GM12878 (cell line): ENCODE results near the gene KDM1B. TPM values are rescaled to one million over a fixed set of nuclear protein-coding genes. Genes with fewer than 3 reads are reported as not detected.

Experiments
- ATAC-seq: fragments of 200-7000 bp; cut with Tn5 transposase; 3 replicates; pipeline ENCODE4 v1.9.1; 2020; ENCODE audit warnings: mild to moderate bottlenecking, moderate library complexity
- BruUV-seq: library from RNA; stranded (reverse); fragments of 400-500 nt; replicated peaks from 2 replicates; lab custom pipeline; 2021; lab: Mats Ljungman, UMichigan
- CTCF ChIA-PET: fragments of 300-600 bp; sonication (Branson Sonifier 250); formaldehyde crosslinking; extraction: SDS; loops from one replicate; lab custom pipeline; 2021; ENCODE audit warnings: inconsistent platforms; lab: Yijun Ruan, JAX
- POLR2A ChIA-PET: fragments of 350-600 bp; formaldehyde crosslinking; extraction: SDS; loops from one replicate; lab custom pipeline; 2021; ENCODE audit warnings: inconsistent platforms; lab: Charles Lee
- RAD21 ChIA-PET: fragments of 300-600 bp; sonication (Branson Sonifier 250); formaldehyde crosslinking; loops from one replicate; lab custom pipeline; 2023; ENCODE audit warnings: antibody characterized with exemption; ENCODE audit not compliant: unreplicated experiment; lab: Charles Lee
- SMC1A ChIA-PET: fragments of 300-600 bp; sonication (Branson Sonifier 250); formaldehyde crosslinking; loops from one replicate; lab custom pipeline; 2023; ENCODE audit not compliant: unreplicated experiment, uncharacterized antibody; lab: Charles Lee
- DNase-seq: peaks from one replicate; pipeline ENCODE4 v3.0.0-alpha.2; 2011; ENCODE audit warnings: low read depth, low spot score
- FAIRE-seq: peaks from 3 replicates; lab custom pipeline; 2011; peaks lifted over from hg19 to GRCh38; lab: Jason Lieb, UNC
- H2AFZ ChIP-seq: 2 replicates; pipeline ENCODE4 v1.6.0; 2011; ENCODE audit warnings: low read depth, low read length, control low read depth; ENCODE audit not compliant: control insufficient read depth
- H3K27ac ChIP-seq: 2 replicates; pipeline ENCODE4 v1.5.1; 2011; ENCODE audit warnings: control low read depth; ENCODE audit not compliant: control insufficient read depth, insufficient read depth
- H3K27me3 ChIP-seq, 2 experiments: replicated peaks in 1 of 2; 2 replicates each; pipeline versions ENCODE4 v1.6.0 to v1.6.1; 2011; ENCODE audit warnings: low read length in 1 of 2; ENCODE audit not compliant: control insufficient read depth in 2 of 2, insufficient read depth in 2 of 2
- H3K36me3 ChIP-seq, 2 experiments: 2 replicates each; pipeline ENCODE4 v1.5.1; 2011; ENCODE audit warnings: low read length in 1 of 2; ENCODE audit not compliant: control insufficient read depth in 2 of 2, insufficient read depth in 2 of 2
- H3K4me1 ChIP-seq: 2 replicates; pipeline ENCODE4 v1.6.1; 2011; ENCODE audit warnings: mild to moderate bottlenecking, low read length, moderate library complexity, mixed read lengths; ENCODE audit not compliant: control insufficient read depth, insufficient read depth
- H3K4me2 ChIP-seq: 2 replicates; pipeline ENCODE4 v1.6.0; 2011; ENCODE audit warnings: control low read depth; ENCODE audit not compliant: control insufficient read depth, insufficient read depth
- H3K4me3 ChIP-seq: fragments of 200-600 bp; sonication (generic); 2 replicates; pipeline ENCODE4 v1.5.1; 2016
- H3K79me2 ChIP-seq: 2 replicates; pipeline ENCODE4 v1.6.0; 2011; ENCODE audit warnings: low read length; ENCODE audit not compliant: control insufficient read depth, insufficient read depth
- H3K9ac ChIP-seq: 2 replicates; pipeline ENCODE4 v1.8.0; 2011; ENCODE audit warnings: low read length, control low read depth, mixed read lengths; ENCODE audit not compliant: control insufficient read depth, insufficient read depth
- H3K9me3 ChIP-seq: replicated peaks from 3 replicates; pipeline ENCODE4 v1.5.1; 2011; ENCODE audit warnings: mild to moderate bottlenecking, low read length; ENCODE audit not compliant: control insufficient read depth, insufficient read depth
- H4K20me1 ChIP-seq: 2 replicates; pipeline ENCODE4 v1.6.0; 2011; ENCODE audit not compliant: control insufficient read depth, insufficient read depth
- BACH1 ChIP-seq: fragments of 450-650 bp; IDR thresholded peaks from 2 replicates; pipeline ENCODE4 v1.6.1; 2017; ENCODE audit warnings: mild to moderate bottlenecking, borderline replicate concordance
- CBX5 ChIP-seq: sonication (generic); IDR thresholded peaks from 2 replicates; pipeline ENCODE4 v1.6.1; 2016; ENCODE audit warnings: low read depth, moderate library complexity, mild to moderate bottlenecking, inconsistent platforms
- GABPA ChIP-seq: IDR thresholded peaks from 2 replicates; pipeline ENCODE4 v1.6.1; 2014; ENCODE audit warnings: antibody characterized with exemption, low read depth, mild to moderate bottlenecking, inconsistent platforms
- HCFC1 ChIP-seq: fragments of 150-350 bp; IDR thresholded peaks from 2 replicates; pipeline ENCODE4 v1.6.1; 2014; ENCODE audit warnings: low read length
- KAT2A ChIP-seq: conservative IDR thresholded peaks from 2 replicates; pipeline ENCODE4 v1.6.1; 2011; ENCODE audit warnings: low read depth, low read length; ENCODE audit not compliant: control insufficient read depth
- MEF2A ChIP-seq: IDR thresholded peaks from 2 replicates; pipeline ENCODE4 v1.6.1; 2011; ENCODE audit warnings: low read depth, mild to moderate bottlenecking, low read length, moderate library complexity; ENCODE audit not compliant: insufficient read depth
- MEF2B ChIP-seq: fragments of 450-650 bp; IDR thresholded peaks from 2 replicates; pipeline ENCODE4 v1.6.1; 2018; ENCODE audit warnings: mild to moderate bottlenecking, moderate library complexity; ENCODE audit not compliant: partially characterized antibody, poor library complexity, severe bottlenecking
- MYC ChIP-seq: IDR thresholded peaks from 2 replicates; pipeline ENCODE4 v1.6.1; 2011; ENCODE audit warnings: mild to moderate bottlenecking, low read length, moderate library complexity, inconsistent platforms; ENCODE audit not compliant: insufficient read depth, insufficient replicate concordance, insufficient read length, severe bottlenecking
- NFIC ChIP-seq: IDR thresholded peaks from 2 replicates; pipeline ENCODE4 v1.6.1; 2012; ENCODE audit warnings: low read depth, mild to moderate bottlenecking, inconsistent platforms, low read length, moderate library complexity
- NR2F1 ChIP-seq: fragments of 450-650 bp; conservative IDR thresholded peaks from 2 replicates; pipeline ENCODE4 v1.6.1; 2017; ENCODE audit warnings: mild to moderate bottlenecking
- RCOR1 ChIP-seq: conservative IDR thresholded peaks from 2 replicates; pipeline ENCODE4 v1.6.1; 2012; ENCODE audit warnings: low read depth, low read length, improper control_type of control experiment
- TCF3 ChIP-seq: IDR thresholded peaks from 2 replicates; pipeline ENCODE4 v1.6.1; 2012; ENCODE audit warnings: low read depth, mild to moderate bottlenecking, low read length, borderline replicate concordance; ENCODE audit not compliant: insufficient read depth
- YY1 ChIP-seq: IDR thresholded peaks from 2 replicates; pipeline ENCODE4 v1.6.1; 2011; ENCODE audit warnings: low read depth, mild to moderate bottlenecking, low read length
- WGBS: methylation state at CpG from one replicate; pipeline ENCODE4 v1.1.6; 2016; ENCODE audit warnings: low lambda C conversion rate; ENCODE audit not compliant: insufficient replicate concordance, insufficient coverage; ENCODE audit errors: missing lambda C conversion rate; 5-methylcytosine and 5-hydroxymethylcytosine counted together
- in situ Hi-C: fragments of 300-500 bp; cut with MboI; formaldehyde crosslinking; loops from 9 replicates; pipeline ENCODE4 v1.14.3; 2018; ENCODE audit warnings: mixed read lengths
- intact Hi-C: fragments of 100-400 bp; cut with micrococcal nuclease; formaldehyde crosslinking; loops from one replicate; pipeline ENCODE4 v1.14.2; 2022; ENCODE audit not compliant: unreplicated experiment
- polyA plus RNA-seq, 11 experiments: library from polyadenylated mRNA; depleted of rRNA in 4 of 11; unstranded in 6 of 11; stranded (reverse) in 5 of 11; fragments of >200 nt; fragmentation: Nextera tagmentation in 4 of 11; fragmentation: Illumina TruSeq in 1 of 11; extraction: Ambion mirVana in 4 of 11; extraction: Trizol in 1 of 11; gene quantifications; 1 replicate in 1 of 11; 2 replicates in 10 of 11; pipeline versions ENCODE4 v1.2.1 to v1.2.3, GENCODE V29; 2011 to 2016; ENCODE audit warnings: inconsistent platforms in 2 of 11, missing spikeins in 2 of 11, low read depth in 1 of 11
- total RNA-seq, 4 experiments: library from RNA; depleted of rRNA in 3 of 4; stranded (reverse); fragments of >200 nt in 3 of 4; fragmentation: Illumina TruSeq in 1 of 4; extraction: Trizol in 1 of 4; gene quantifications; 2 replicates each; pipeline versions ENCODE4 v1.2.1 to v1.2.3, GENCODE V29; 2013 to 2021
- TF ChIP-seq, protein P1 (sequence below): fragments of 450-650 bp; IDR thresholded peaks from 2 replicates; pipeline ENCODE4 v1.6.1; 2017; ENCODE audit warnings: mild to moderate bottlenecking, moderate library complexity
- TF ChIP-seq, protein P2 (sequence below): fragments of 450-650 bp; IDR thresholded peaks from 2 replicates; pipeline ENCODE4 v1.6.1; 2018; ENCODE audit warnings: borderline replicate concordance, mild to moderate bottlenecking; ENCODE audit not compliant: partially characterized antibody
- TF ChIP-seq, protein P3 (sequence below): IDR thresholded peaks from 2 replicates; pipeline ENCODE4 v1.6.1; 2012; ENCODE audit warnings: low read depth, low read length, improper control_type of control experiment

The KDM1B gene
- total and polyA plus RNA-seq, 10 of the 15 experiments (the other 5 are each of a cell fraction or from before 2014, with no cell fraction given): 1.7 to 22.5 (median 13.9) TPM

DNA sequence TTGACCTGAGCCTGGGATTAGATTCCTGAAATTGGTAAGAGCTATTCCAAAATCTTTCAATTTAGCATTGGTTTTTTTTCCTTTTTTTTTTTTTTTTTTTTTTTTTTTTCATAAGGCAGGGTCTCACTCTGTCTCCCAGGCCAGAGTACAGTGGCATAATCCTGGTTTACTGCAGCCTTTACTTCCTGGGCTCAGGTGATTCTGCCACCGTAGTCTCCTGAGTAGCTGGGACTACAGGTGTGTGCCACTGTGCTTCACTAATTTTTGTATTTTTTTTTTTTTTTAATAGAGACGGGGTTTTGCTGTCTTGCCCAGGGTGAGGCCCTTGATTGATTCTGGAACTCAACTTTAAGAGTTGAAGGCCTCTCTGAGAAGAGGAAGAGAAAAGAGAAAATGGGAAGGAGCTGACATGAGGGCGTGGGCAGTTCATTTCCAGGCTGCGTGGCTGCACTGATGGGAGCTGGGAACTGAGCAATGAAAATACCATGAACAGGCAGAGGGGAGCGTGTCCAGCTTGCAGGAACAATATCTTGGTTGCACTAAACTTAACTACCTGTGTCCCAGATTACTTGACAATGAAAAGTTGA is 24.6 kb downstream of the KDM1B start (continued):
- TF ChIP-seq HCFC1: no peak

DNA sequence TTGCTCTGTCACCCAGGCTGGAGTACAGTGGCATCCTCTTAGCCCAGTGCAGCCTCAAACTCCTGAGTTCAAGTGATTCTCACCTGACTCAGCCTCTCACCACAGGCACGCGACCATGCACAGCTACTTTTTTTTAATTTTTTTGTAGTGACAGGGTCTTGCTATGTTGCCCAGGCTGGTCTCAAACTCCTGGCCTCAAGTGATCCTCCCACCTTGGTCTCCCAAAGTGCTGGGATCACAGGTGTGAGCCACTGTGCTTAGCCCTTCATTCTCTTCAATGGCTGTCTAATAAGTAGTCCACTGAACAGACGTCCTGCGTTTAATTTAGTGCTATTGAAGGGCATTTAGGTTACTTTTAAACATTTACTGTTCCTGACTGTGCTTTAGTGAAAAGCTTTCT is 27.3 kb downstream of the KDM1B start:
- no peak overlapping the region for H2AFZ ChIP-seq
- no TSS peak for BruUV-seq
- H3K4me3 ChIP-seq: no peak overlapping the region
- in situ Hi-C loops: no loop called here
- H4K20me1 ChIP-seq: no peaks in the 10 kb centered on the region
- intact Hi-C loops: no loop called here
- no peaks in the 10 kb centered on the region for H3K79me2 ChIP-seq
- POLR2A ChIA-PET: no interaction called here
- CTCF ChIA-PET: no interaction called here
- SMC1A ChIA-PET: no interaction called here
- ATAC-seq: no peak
- H3K9me3 ChIP-seq: no peaks in the 10 kb centered on the region
- no peak for FAIRE-seq
- 66% methylated on average over 4 of the region's 4 CpGs for WGBS
- no peak for DNase-seq
- peaks cover 7% of the 10 kb centered on the region; the same call in 1 of the 2 replicates for H3K4me1 ChIP-seq
- H3K9ac ChIP-seq: no peak overlapping the region
- RAD21 ChIA-PET: no interaction called here
- no peaks in the 10 kb centered on the region for H3K36me3 ChIP-seq
- no peak overlapping the region for H3K27ac ChIP-seq
- no peaks in the 10 kb centered on the region for H3K27me3 ChIP-seq
- H3K4me2 ChIP-seq: no peak overlapping the region
- no peak for TF ChIP-seq NR2F1
- TF ChIP-seq, protein P1, sequence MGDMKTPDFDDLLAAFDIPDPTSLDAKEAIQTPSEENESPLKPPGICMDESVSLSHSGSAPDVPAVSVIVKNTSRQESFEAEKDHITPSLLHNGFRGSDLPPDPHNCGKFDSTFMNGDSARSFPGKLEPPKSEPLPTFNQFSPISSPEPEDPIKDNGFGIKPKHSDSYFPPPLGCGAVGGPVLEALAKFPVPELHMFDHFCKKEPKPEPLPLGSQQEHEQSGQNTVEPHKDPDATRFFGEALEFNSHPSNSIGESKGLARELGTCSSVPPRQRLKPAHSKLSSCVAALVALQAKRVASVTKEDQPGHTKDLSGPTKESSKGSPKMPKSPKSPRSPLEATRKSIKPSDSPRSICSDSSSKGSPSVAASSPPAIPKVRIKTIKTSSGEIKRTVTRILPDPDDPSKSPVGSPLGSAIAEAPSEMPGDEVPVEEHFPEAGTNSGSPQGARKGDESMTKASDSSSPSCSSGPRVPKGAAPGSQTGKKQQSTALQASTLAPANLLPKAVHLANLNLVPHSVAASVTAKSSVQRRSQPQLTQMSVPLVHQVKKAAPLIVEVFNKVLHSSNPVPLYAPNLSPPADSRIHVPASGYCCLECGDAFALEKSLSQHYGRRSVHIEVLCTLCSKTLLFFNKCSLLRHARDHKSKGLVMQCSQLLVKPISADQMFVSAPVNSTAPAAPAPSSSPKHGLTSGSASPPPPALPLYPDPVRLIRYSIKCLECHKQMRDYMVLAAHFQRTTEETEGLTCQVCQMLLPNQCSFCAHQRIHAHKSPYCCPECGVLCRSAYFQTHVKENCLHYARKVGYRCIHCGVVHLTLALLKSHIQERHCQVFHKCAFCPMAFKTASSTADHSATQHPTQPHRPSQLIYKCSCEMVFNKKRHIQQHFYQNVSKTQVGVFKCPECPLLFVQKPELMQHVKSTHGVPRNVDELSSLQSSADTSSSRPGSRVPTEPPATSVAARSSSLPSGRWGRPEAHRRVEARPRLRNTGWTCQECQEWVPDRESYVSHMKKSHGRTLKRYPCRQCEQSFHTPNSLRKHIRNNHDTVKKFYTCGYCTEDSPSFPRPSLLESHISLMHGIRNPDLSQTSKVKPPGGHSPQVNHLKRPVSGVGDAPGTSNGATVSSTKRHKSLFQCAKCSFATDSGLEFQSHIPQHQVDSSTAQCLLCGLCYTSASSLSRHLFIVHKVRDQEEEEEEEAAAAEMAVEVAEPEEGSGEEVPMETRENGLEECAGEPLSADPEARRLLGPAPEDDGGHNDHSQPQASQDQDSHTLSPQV: no peak
- no peak for TF ChIP-seq NFIC
- no peak for TF ChIP-seq MEF2B
- TF ChIP-seq RCOR1: no peak
- TF ChIP-seq, protein P2, sequence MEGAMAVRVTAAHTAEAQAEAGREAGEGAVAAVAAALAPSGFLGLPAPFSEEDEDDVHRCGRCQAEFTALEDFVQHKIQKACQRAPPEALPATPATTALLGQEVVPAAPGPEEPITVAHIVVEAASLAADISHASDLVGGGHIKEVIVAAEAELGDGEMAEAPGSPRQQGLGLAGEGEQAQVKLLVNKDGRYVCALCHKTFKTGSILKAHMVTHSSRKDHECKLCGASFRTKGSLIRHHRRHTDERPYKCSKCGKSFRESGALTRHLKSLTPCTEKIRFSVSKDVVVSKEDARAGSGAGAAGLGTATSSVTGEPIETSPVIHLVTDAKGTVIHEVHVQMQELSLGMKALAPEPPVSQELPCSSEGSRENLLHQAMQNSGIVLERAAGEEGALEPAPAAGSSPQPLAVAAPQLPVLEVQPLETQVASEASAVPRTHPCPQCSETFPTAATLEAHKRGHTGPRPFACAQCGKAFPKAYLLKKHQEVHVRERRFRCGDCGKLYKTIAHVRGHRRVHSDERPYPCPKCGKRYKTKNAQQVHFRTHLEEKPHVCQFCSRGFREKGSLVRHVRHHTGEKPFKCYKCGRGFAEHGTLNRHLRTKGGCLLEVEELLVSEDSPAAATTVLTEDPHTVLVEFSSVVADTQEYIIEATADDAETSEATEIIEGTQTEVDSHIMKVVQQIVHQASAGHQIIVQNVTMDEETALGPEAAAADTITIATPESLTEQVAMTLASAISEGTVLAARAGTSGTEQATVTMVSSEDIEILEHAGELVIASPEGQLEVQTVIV: no peak
- TF ChIP-seq GABPA: no peak
- TF ChIP-seq KAT2A: no peak
- TF ChIP-seq MEF2A: no peak
- no peak for TF ChIP-seq CBX5
- TF ChIP-seq MYC: no peak
- no peak for TF ChIP-seq TCF3
- no peak for TF ChIP-seq BACH1
- TF ChIP-seq YY1: no peak
- TF ChIP-seq, protein P3, sequence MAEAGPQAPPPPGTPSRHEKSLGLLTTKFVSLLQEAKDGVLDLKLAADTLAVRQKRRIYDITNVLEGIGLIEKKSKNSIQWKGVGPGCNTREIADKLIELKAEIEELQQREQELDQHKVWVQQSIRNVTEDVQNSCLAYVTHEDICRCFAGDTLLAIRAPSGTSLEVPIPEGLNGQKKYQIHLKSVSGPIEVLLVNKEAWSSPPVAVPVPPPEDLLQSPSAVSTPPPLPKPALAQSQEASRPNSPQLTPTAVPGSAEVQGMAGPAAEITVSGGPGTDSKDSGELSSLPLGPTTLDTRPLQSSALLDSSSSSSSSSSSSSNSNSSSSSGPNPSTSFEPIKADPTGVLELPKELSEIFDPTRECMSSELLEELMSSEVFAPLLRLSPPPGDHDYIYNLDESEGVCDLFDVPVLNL: no peak
